Loucy (cell line): ENCODE results near the gene PER2.

ENCODE experiments used
- H2AFZ ChIP-seq: fragments of 200-600 bp; sonication (generic); 2 replicates; pipeline ENCODE4 v1.6.0; 2016; ENCODE audit warnings: antibody characterized with exemption, mild to moderate bottlenecking, low read length, moderate library complexity
- H3F3A ChIP-seq: fragments of 200-600 bp; 2 replicates; pipeline ENCODE4 v1.6.0; 2016; ENCODE audit warnings: antibody characterized with exemption, low read depth, mild to moderate bottlenecking
- H3K27me3 ChIP-seq: fragments of 200-600 bp; sonication (generic); 2 replicates; pipeline ENCODE4 v1.6.1; 2014; ENCODE audit warnings: low read length, mild to moderate bottlenecking; ENCODE audit not compliant: insufficient read depth, poor library complexity, severe bottlenecking
- H3K36me3 ChIP-seq: fragments of 200-600 bp; sonication (generic); 2 replicates; pipeline ENCODE4 v1.6.1; 2016; ENCODE audit warnings: low read length; ENCODE audit not compliant: insufficient read depth
- H3K4me1 ChIP-seq: fragments of 200-600 bp; sonication (generic); 2 replicates; pipeline ENCODE4 v1.5.1; 2014; ENCODE audit warnings: low read length, mild to moderate bottlenecking; ENCODE audit not compliant: insufficient read depth, poor library complexity, severe bottlenecking
- H3K4me2 ChIP-seq: fragments of 200-600 bp; sonication (generic); 2 replicates; pipeline ENCODE4 v1.6.0; 2014; ENCODE audit warnings: antibody characterized with exemption, low read length, low read depth, mild to moderate bottlenecking; ENCODE audit not compliant: poor library complexity, severe bottlenecking
- H3K4me3 ChIP-seq: fragments of 200-600 bp; sonication (generic); 2 replicates; pipeline ENCODE4 v1.5.1; 2014; ENCODE audit warnings: low read length, mild to moderate bottlenecking, mixed read lengths; ENCODE audit not compliant: poor library complexity, severe bottlenecking
- H3K79me2 ChIP-seq: fragments of 200-600 bp; sonication (generic); 2 replicates; pipeline ENCODE4 v1.6.1; 2014; ENCODE audit warnings: low read length; ENCODE audit not compliant: insufficient read depth
- H3K9ac ChIP-seq: fragments of 200-600 bp; sonication (generic); 2 replicates; pipeline ENCODE4 v1.6.0; 2014; ENCODE audit warnings: mild to moderate bottlenecking, low read depth, low read length, moderate library complexity; ENCODE audit not compliant: poor library complexity, severe bottlenecking
- H3K9me2 ChIP-seq: fragments of 200-600 bp; sonication (generic); replicated peaks from 2 replicates; pipeline ENCODE4 v1.6.1; 2016; ENCODE audit warnings: low read depth, low read length, mixed read lengths
- H3K9me3 ChIP-seq: fragments of 200-600 bp; sonication (generic); 2 replicates; pipeline ENCODE4 v1.6.1; 2014; ENCODE audit warnings: mild to moderate bottlenecking, antibody characterized with exemption, low read length, low read depth; ENCODE audit not compliant: insufficient read depth
- H4K20me1 ChIP-seq: fragments of 200-600 bp; sonication (generic); 2 replicates; pipeline ENCODE4 v1.6.0; 2014; ENCODE audit warnings: antibody characterized with exemption, low read length, mild to moderate bottlenecking; ENCODE audit not compliant: insufficient read depth, poor library complexity, severe bottlenecking
- EZH2phosphoT487 ChIP-seq: fragments of 200-600 bp; IDR thresholded peaks from 2 replicates; pipeline ENCODE4 v1.6.1; 2018; ENCODE audit warnings: antibody characterized with exemption, mild to moderate bottlenecking, moderate library complexity, borderline replicate concordance
- TF ChIP-seq, protein P1 (sequence below): fragments of 200-600 bp; sonication (generic); conservative IDR thresholded peaks from 2 replicates; pipeline ENCODE4 v1.5.1; 2014; ENCODE audit warnings: mild to moderate bottlenecking, antibody characterized with exemption, low read length

Gene PER2

DNA sequence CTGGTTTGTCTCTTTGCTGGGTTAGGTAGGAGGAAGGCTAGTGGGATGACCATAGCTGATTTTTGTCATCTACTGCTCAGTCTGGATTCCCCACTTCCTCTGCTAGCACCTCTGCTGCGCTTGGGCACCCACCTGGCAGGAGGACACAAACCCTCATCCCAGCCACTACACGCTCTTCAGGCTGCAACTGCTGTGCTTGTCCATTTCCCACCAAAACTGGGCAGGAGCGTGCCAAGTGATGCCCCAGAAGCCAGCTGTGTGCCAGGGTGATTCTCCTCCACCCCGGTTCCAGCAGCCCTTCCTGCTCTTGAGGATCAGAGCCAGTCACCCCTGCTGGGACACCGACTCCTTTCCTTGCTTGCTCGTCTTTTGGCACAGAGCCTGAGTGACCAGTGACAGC lies 15.7 kb upstream of the PER2 start:
- H3K4me1 ChIP-seq, result no peaks in the 10 kb centered on the region
- H3F3A ChIP-seq, result no peaks in the 10 kb centered on the region
- H3K4me2 ChIP-seq, result no peak overlapping the region
- no peak overlapping the region for H3K9ac ChIP-seq
- no peak for TF ChIP-seq EZH2phosphoT487
- TF ChIP-seq, protein P1, sequence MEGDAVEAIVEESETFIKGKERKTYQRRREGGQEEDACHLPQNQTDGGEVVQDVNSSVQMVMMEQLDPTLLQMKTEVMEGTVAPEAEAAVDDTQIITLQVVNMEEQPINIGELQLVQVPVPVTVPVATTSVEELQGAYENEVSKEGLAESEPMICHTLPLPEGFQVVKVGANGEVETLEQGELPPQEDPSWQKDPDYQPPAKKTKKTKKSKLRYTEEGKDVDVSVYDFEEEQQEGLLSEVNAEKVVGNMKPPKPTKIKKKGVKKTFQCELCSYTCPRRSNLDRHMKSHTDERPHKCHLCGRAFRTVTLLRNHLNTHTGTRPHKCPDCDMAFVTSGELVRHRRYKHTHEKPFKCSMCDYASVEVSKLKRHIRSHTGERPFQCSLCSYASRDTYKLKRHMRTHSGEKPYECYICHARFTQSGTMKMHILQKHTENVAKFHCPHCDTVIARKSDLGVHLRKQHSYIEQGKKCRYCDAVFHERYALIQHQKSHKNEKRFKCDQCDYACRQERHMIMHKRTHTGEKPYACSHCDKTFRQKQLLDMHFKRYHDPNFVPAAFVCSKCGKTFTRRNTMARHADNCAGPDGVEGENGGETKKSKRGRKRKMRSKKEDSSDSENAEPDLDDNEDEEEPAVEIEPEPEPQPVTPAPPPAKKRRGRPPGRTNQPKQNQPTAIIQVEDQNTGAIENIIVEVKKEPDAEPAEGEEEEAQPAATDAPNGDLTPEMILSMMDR, result no peak
- no peak overlapping the region for H2AFZ ChIP-seq
- H3K4me3 ChIP-seq, result no peak overlapping the region
- H4K20me1 ChIP-seq, result no peaks in the 10 kb centered on the region
- no peaks in the 10 kb centered on the region for H3K9me2 ChIP-seq
- H3K36me3 ChIP-seq, result no peaks in the 10 kb centered on the region
- no peaks in the 10 kb centered on the region for H3K9me3 ChIP-seq
- no peaks in the 10 kb centered on the region for H3K27me3 ChIP-seq
- no peaks in the 10 kb centered on the region for H3K79me2 ChIP-seq

DNA sequence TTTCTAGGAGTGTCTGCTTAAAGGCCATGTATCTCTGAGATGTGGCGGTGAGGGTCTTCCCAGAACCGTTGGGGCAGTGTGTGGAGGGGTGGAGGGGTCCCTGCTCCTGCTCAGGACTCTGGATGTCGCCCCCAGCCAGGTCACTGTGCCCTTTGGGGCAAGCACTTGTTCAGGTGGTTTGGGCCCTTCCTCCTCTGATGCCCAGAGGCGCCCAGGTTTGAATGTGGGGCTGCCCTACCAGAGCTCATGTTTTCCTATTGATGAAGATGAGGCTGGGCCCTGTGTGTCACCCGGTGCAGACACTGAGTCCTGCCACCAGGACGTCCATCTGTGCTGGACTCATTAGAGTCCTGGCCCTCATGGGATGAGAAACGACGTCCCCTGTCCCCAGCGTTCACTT lies 14.3 kb upstream of the PER2 start:
- Histone ChIP-seq H3K79me2 (no peaks in the 10 kb centered on the region), H3K27me3 (no peaks in the 10 kb centered on the region), H4K20me1 (no peaks in the 10 kb centered on the region), H3K4me1 (no peaks in the 10 kb centered on the region), H3K9me3 (no peaks in the 10 kb centered on the region), H3K9me2 (no peaks in the 10 kb centered on the region), H3K4me2 (no peak overlapping the region), H3K9ac (no peak overlapping the region), H3K36me3 (no peaks in the 10 kb centered on the region), H3K4me3 (no peak overlapping the region), H3F3A (no peaks in the 10 kb centered on the region), H2AFZ (no peak overlapping the region)
- no peak for TF ChIP-seq EZH2phosphoT487
- TF ChIP-seq, protein P1, result no peak

DNA sequence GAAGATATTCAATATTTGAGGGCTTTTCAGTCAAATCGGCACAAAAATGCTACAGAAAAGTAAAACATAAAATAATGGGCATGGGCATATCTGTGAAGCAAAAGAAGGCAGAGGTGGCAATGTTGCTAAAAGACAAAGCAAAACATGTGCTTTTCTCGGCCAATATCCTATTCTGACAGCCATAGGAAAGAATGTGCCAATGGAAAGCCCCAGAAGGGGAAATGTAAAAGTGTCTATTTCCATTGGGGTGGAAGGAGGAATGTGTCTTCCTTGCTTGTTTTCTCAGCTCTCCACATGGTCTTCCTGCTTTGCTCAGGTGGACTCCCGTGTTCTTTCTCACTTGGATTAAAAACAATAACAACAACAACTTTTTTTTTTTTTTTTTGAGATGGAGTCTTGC lies 13.7 kb upstream of the PER2 start:
- no peak overlapping the region for H2AFZ ChIP-seq
- H3K36me3 ChIP-seq, result no peaks in the 10 kb centered on the region
- no peaks in the 10 kb centered on the region for H3F3A ChIP-seq
- no peaks in the 10 kb centered on the region for H3K4me1 ChIP-seq
- H3K9me2 ChIP-seq, result no peaks in the 10 kb centered on the region
- H3K4me3 ChIP-seq, result no peak overlapping the region
- no peaks in the 10 kb centered on the region for H3K27me3 ChIP-seq
- H3K4me2 ChIP-seq, result no peak overlapping the region
- no peaks in the 10 kb centered on the region for H4K20me1 ChIP-seq
- H3K79me2 ChIP-seq, result no peaks in the 10 kb centered on the region
- no peaks in the 10 kb centered on the region for H3K9me3 ChIP-seq
- no peak overlapping the region for H3K9ac ChIP-seq
- TF ChIP-seq, protein P1, result no peak
- no peak for TF ChIP-seq EZH2phosphoT487
